GM23338 (cell line): ENCODE results near the gene TMEM116. TPM values are rescaled to one million over a fixed set of nuclear protein-coding genes. Genes with fewer than 3 reads are reported as not detected.

ENCODE experiments used
- ATAC-seq: fragments of 200-7000 bp; cut with Tn5 transposase; 3 replicates; pipeline ENCODE4 v1.9.1; 2020
- DNase-seq: peaks from one replicate; pipeline ENCODE4 v3.0.0-alpha.2; 2015; ENCODE audit warnings: low spot score
- H2AFZ ChIP-seq: fragments of 200-600 bp; sonication (generic); 2 replicates; pipeline ENCODE4 v1.8.0; 2016; ENCODE audit warnings: antibody characterized with exemption, mild to moderate bottlenecking, moderate library complexity
- H3F3A ChIP-seq: fragments of 200-600 bp; sonication (generic); replicated peaks from 2 replicates; pipeline ENCODE4 v1.8.0; 2017; ENCODE audit warnings: antibody characterized with exemption, mixed run types, low read depth
- H3K27ac ChIP-seq: fragments of 200-600 bp; sonication (generic); 2 replicates; pipeline ENCODE4 v1.6.1; 2016; ENCODE audit warnings: low read depth
- H3K27me3 ChIP-seq: fragments of 200-600 bp; sonication (generic); 2 replicates; pipeline ENCODE4 v1.8.0; 2016; ENCODE audit warnings: mild to moderate bottlenecking, mixed run types, moderate library complexity; ENCODE audit not compliant: insufficient read depth
- H3K36me3 ChIP-seq: fragments of 200-600 bp; sonication (generic); 2 replicates; pipeline ENCODE4 v1.8.0; 2016; ENCODE audit warnings: mild to moderate bottlenecking; ENCODE audit not compliant: insufficient read depth
- H3K4me1 ChIP-seq: fragments of 200-600 bp; sonication (generic); 2 replicates; pipeline ENCODE4 v1.8.0; 2016; ENCODE audit warnings: mild to moderate bottlenecking, moderate library complexity; ENCODE audit not compliant: insufficient read depth
- H3K4me2 ChIP-seq: fragments of 200-600 bp; sonication (generic); 2 replicates; pipeline ENCODE4 v1.7.1; 2017; ENCODE audit warnings: mixed run types
- H3K4me3 ChIP-seq: fragments of 200-600 bp; sonication (generic); 2 replicates; pipeline ENCODE4 v1.6.1; 2016; ENCODE audit warnings: mixed run types
- H3K79me2 ChIP-seq: fragments of 200-600 bp; sonication (generic); replicated peaks from 2 replicates; pipeline ENCODE4 v1.8.0; 2017; ENCODE audit warnings: mild to moderate bottlenecking; ENCODE audit not compliant: insufficient read depth
- H3K9me2 ChIP-seq: fragments of 200-600 bp; sonication (generic); 2 replicates; pipeline ENCODE4 v1.8.0; 2017; ENCODE audit not compliant: insufficient read depth
- H4K20me1 ChIP-seq: fragments of 200-600 bp; sonication (generic); replicated peaks from 2 replicates; pipeline ENCODE4 v1.8.0; 2017; ENCODE audit warnings: mild to moderate bottlenecking; ENCODE audit not compliant: insufficient read depth
- H3K27ac Mint-ChIP-seq: 2 replicates; pipeline ENCODE4 v1.8.0; 2020; ENCODE audit warnings: inconsistent platforms, mild to moderate bottlenecking, moderate library complexity, mixed read lengths
- H3K27me3 Mint-ChIP-seq: 3 replicates; pipeline ENCODE4 v1.8.0; 2022; ENCODE audit warnings: low read depth, mild to moderate bottlenecking, moderate library complexity, mixed read lengths, inconsistent platforms; ENCODE audit not compliant: insufficient read depth, poor library complexity
- H3K36me3 Mint-ChIP-seq: 3 replicates; pipeline ENCODE4 v1.8.0; 2021; ENCODE audit warnings: low read depth, mild to moderate bottlenecking, inconsistent platforms, moderate library complexity, mixed read lengths
- H3K4me1 Mint-ChIP-seq: 3 replicates; pipeline ENCODE4 v1.8.0; 2020; ENCODE audit warnings: mild to moderate bottlenecking, inconsistent platforms, mixed read lengths
- H3K4me3 Mint-ChIP-seq: 3 replicates; pipeline ENCODE4 v1.8.0; 2021; ENCODE audit warnings: moderate library complexity, mild to moderate bottlenecking, inconsistent platforms, mixed read lengths
- H3K9me3 Mint-ChIP-seq: 3 replicates; pipeline ENCODE4 v1.8.0; 2020; ENCODE audit warnings: moderate library complexity, mild to moderate bottlenecking, inconsistent platforms, mixed read lengths
- CREB1 ChIP-seq: fragments of 250-450 bp; sonication (Bioruptor Pico); IDR thresholded peaks from 2 replicates; pipeline ENCODE4 v1.5.0; 2020; ENCODE audit warnings: low read depth, mild to moderate bottlenecking, moderate library complexity
- CTCF ChIP-seq, 2 experiments: fragments of 200-600 bp in 1 of 2; sonication (generic) in 1 of 2; conservative IDR thresholded peaks; 2 replicates each; pipeline versions ENCODE4 v1.5.1 to v1.6.1; 2016 to 2017; ENCODE audit warnings: antibody characterized with exemption in 2 of 2, low read depth in 2 of 2, mild to moderate bottlenecking in 2 of 2, moderate library complexity in 1 of 2
- ETS1 ChIP-seq: IDR thresholded peaks from 2 replicates; pipeline ENCODE4 v1.6.1; 2016; ENCODE audit warnings: antibody characterized with exemption
- EZH2 ChIP-seq: fragments of 200-600 bp; sonication (generic); IDR thresholded peaks from one replicate; pipeline ENCODE4 v1.8.0; 2017; ENCODE audit warnings: antibody characterized with exemption, mild to moderate bottlenecking, low read depth; ENCODE audit not compliant: unreplicated experiment
- EZH2phosphoT487 ChIP-seq: fragments of 200-600 bp; sonication (generic); IDR thresholded peaks from one replicate; pipeline ENCODE4 v1.8.1; 2018; ENCODE audit warnings: antibody characterized with exemption; ENCODE audit not compliant: unreplicated experiment
- JUNB ChIP-seq: IDR thresholded peaks from one replicate; pipeline ENCODE4 v1.6.1; 2016; ENCODE audit warnings: antibody characterized with exemption; ENCODE audit not compliant: unreplicated experiment
- NANOG ChIP-seq: IDR thresholded peaks from 2 replicates; pipeline ENCODE4 v1.6.1; 2016; ENCODE audit warnings: antibody characterized with exemption, borderline replicate concordance
- POLR2AphosphoS5 ChIP-seq: IDR thresholded peaks from 2 replicates; pipeline ENCODE4 v1.6.1; 2016; ENCODE audit warnings: antibody characterized with exemption, low read depth
- REST ChIP-seq: IDR thresholded peaks from one replicate; pipeline ENCODE4 v1.6.1; 2018; ENCODE audit warnings: antibody characterized with exemption; ENCODE audit not compliant: unreplicated experiment
- STAT1 ChIP-seq: IDR thresholded peaks from one replicate; pipeline ENCODE4 v1.6.1; 2016; ENCODE audit warnings: antibody characterized with exemption; ENCODE audit not compliant: unreplicated experiment
- ZNF114 ChIP-seq: fragments of 250-450 bp; sonication (Bioruptor Pico); IDR thresholded peaks from 2 replicates; pipeline ENCODE4 v1.5.0; 2020; ENCODE audit warnings: mild to moderate bottlenecking, moderate library complexity
- ZNF331 ChIP-seq: fragments of 250-450 bp; sonication (Bioruptor Pico); IDR thresholded peaks from 2 replicates; pipeline ENCODE4 v1.5.0; 2020; ENCODE audit warnings: low read depth, mild to moderate bottlenecking, moderate library complexity
- ZNF462 ChIP-seq: fragments of 250-450 bp; sonication (Bioruptor Pico); IDR thresholded peaks from 2 replicates; pipeline ENCODE4 v1.5.0; 2020; ENCODE audit warnings: mild to moderate bottlenecking, moderate library complexity
- polyA plus RNA-seq: library from polyadenylated mRNA; unstranded; fragments of >200 nt; fragmentation: Nextera tagmentation; extraction: Ambion mirVana; gene quantifications from 2 replicates; pipeline ENCODE4 v1.2.1, GENCODE V29; 2016
- total RNA-seq: library from RNA; depleted of rRNA; stranded (reverse); fragments of >200 nt; shearing (Covaris generic); gene quantifications from 2 replicates; pipeline ENCODE4 v1.2.3, GENCODE V29; 2014

TMEM116 gene
- total and polyA plus RNA-seq, 2 experiments from 2014 or later: 8.0 to 10.4 TPM

- H3K27me3 ChIP-seq: no peaks in the 10 kb centered on the region
- peaks cover 4% of the 10 kb centered on the region for H3K4me1 ChIP-seq
- Mint-ChIP-seq H3K4me1 (peaks cover 17% of the 10 kb centered on the region), H3K4me3 (no peak overlapping the region), H3K9me3 (no peaks in the 10 kb centered on the region), H3K27me3 (peaks cover 2% of the 10 kb centered on the region), H3K36me3 (peaks cover 7% of the 10 kb centered on the region; the same call in 2 of the 3 replicates), H3K27ac (no peak overlapping the region)
- H3K4me3 ChIP-seq: no peak overlapping the region
- ATAC-seq: no peak
- H3K4me2 ChIP-seq: no peak overlapping the region
- H4K20me1 ChIP-seq: no peaks in the 10 kb centered on the region
- no peaks in the 10 kb centered on the region for H3K79me2 ChIP-seq
- TF ChIP-seq CREB1 (CRISPR knock-in tag) (no peak), NANOG (no peak), EZH2phosphoT487 (no peak), EZH2 (no peak), REST (no peak), STAT1 (no peak), POLR2AphosphoS5 (no peak), ZNF114 (no peak), ZNF331 (CRISPR knock-in tag) (no peak), CTCF (conservative IDR thresholded peaks at IDR 0.05; ENCODE audit: low read depth in 2 of 2) (no peak), ETS1 (no peak), ZNF462 (no peak), JUNB (no peak)
- H3K36me3 ChIP-seq: no peaks in the 10 kb centered on the region
- no peaks in the 10 kb centered on the region for H3K9me2 ChIP-seq
- H3K27ac ChIP-seq: no peak overlapping the region
- H2AFZ ChIP-seq: no peak overlapping the region
- 0 out of 2 replicates have a peak, but pooled peaks cover 6% of the 10 kb centered on the region for H3F3A ChIP-seq
- no peak for DNase-seq
Observed at GRCh38 chr12:112004041-112004440, 8.9 kb downstream of the TMEM116 start.
